ENCODE data around the gene MTRR.
"Not testable (repeated sequence)": the region's sequence is repeated elsewhere in the genome, so short reads cannot be mapped to it uniquely, and the experiment has no call there.

The MTRR gene

GRCh38 chr5:7902666-7903625 lies 34.0 kb downstream of the MTRR start:
- DNase-seq, result no peak

- DNase-seq, result no peak
Measured at GRCh38 chr5:7904170-7904569, 35.2 kb downstream of the MTRR start.

GRCh38 chr5:7907612-7908011 lies 38.7 kb downstream of the MTRR start:
- DNase-seq, result no peak

GRCh38 chr5:7908317-7908716 lies 39.4 kb downstream of the MTRR start:
- no peak for DNase-seq

GRCh38 chr5:7910738-7911428 lies 41.9 kb downstream of the MTRR start:
- no peak for DNase-seq

GRCh38 chr5:7911429-7911771 lies 42.5 kb downstream of the MTRR start:
- DNase-seq, result not testable (repeated sequence)

- no peak for DNase-seq
Measured at GRCh38 chr5:7916171-7916804, 47.3 kb downstream of the MTRR start.

GRCh38 chr5:7917130-7918123 lies 48.5 kb downstream of the MTRR start:
- DNase-seq, result no peak

GRCh38 chr5:7925961-7926695 lies 57.2 kb downstream of the MTRR start:
- DNase-seq, result no peak

- no peak for DNase-seq
Measured at GRCh38 chr5:7926720-7927119, 57.8 kb downstream of the MTRR start.

- peak; percentile 49 for DNase-seq
Measured at GRCh38 chr5:7927466-7928375, 58.8 kb downstream of the MTRR start.

GRCh38 chr5:7930011-7930410 lies 61.1 kb downstream of the MTRR start:
- DNase-seq, result no peak

GRCh38 chr5:7941692-7942091 lies 72.7 kb downstream of the MTRR start:
- no peak for DNase-seq

GRCh38 chr5:7947301-7947700 lies 78.4 kb downstream of the MTRR start:
- no peak for DNase-seq
